Naive thymus-derived CD8-positive, alpha-beta T cell (primary cell): Measurements from ENCODE around the gene AGAP3. TPM values are rescaled to one million over a fixed set of nuclear protein-coding genes. Genes with fewer than 3 reads are reported as not detected.
A peak's percentile ranks its signal among the peaks of the same experiment; 100 is the strongest.

Experiments
- ATAC-seq, 2 donors: fragments of 150-1000 bp; cut with Tn5 transposase in 1 of 2; sonication (Bioruptor Pico), chemical (Tn5 transposase) in 1 of 2; 1 replicate in 1 of 2; 2 replicates in 1 of 2; pipeline ENCODE4 v1.10.0; 2021; ENCODE audit warnings: mild to moderate bottlenecking in 2 of 2, moderate library complexity in 2 of 2
- POLR2A ChIA-PET: fragments of 350-600 bp; sonication (Branson Sonifier 250); formaldehyde crosslinking; loops from one replicate; lab custom pipeline; 2021; ENCODE audit warnings: antibody characterized with exemption; lab: Charles Lee
- DNase-seq, 10 donors: peaks; one replicate each; pipeline versions ENCODE4 v3.0.0 to v3.0.0-alpha.2; 2020 to 2022
- H3K27ac Mint-ChIP-seq, 10 donors: one replicate each; pipeline ENCODE4 v1.8.0; 2020 to 2022; ENCODE audit warnings: mild to moderate bottlenecking in 10 of 10, mixed read lengths in 10 of 10, moderate library complexity in 4 of 10, inconsistent platforms in 1 of 10
- H3K27me3 Mint-ChIP-seq, 5 donors: one replicate each; pipeline ENCODE4 v1.8.0; 2021 to 2022; ENCODE audit warnings: mixed read lengths in 5 of 5
- H3K36me3 Mint-ChIP-seq, 3 donors: one replicate each; pipeline ENCODE4 v1.8.0; 2020 to 2022; ENCODE audit warnings: mixed read lengths in 3 of 3, mild to moderate bottlenecking in 2 of 3, inconsistent platforms in 1 of 3
- H3K4me1 Mint-ChIP-seq, 4 donors: one replicate each; pipeline ENCODE4 v1.8.0; 2021 to 2022; ENCODE audit warnings: mixed read lengths in 4 of 4
- H3K4me3 Mint-ChIP-seq, 10 donors: one replicate each; pipeline ENCODE4 v1.8.0; 2020 to 2022; ENCODE audit warnings: mild to moderate bottlenecking in 10 of 10, mixed read lengths in 10 of 10, moderate library complexity in 6 of 10, inconsistent platforms in 1 of 10
- H3K9me3 Mint-ChIP-seq, 9 donors: one replicate each; pipeline ENCODE4 v1.8.0; 2020 to 2022; ENCODE audit warnings: mixed read lengths in 9 of 9, mild to moderate bottlenecking in 3 of 9, inconsistent platforms in 1 of 9, moderate library complexity in 1 of 9
- polyA plus RNA-seq, 3 donors: library from polyadenylated mRNA; unstranded; fragments of 300-500 nt; fragmentation: Illumina TruSeq; gene quantifications; one replicate each; pipeline ENCODE4 v1.2.3, GENCODE V29; 2021
- total RNA-seq, 8 experiments: library from RNA in 2 of 8; stranded (reverse) in 2 of 8; gene quantifications; one replicate each; pipeline ENCODE4 v1.2.3 and lab custom pipeline; 2021 to 2026

AGAP3 gene
- total and polyA plus RNA-seq, 5 experiments from 2014 or later = 1.1 to 36.9 (median 6.0) TPM

- Mint-ChIP-seq H3K27me3 (no peaks in the 10 kb centered on the region), H3K4me1 (peaks cover 10 to 33% (median 28%) of the 10 kb centered on the region in 4 donors), H3K9me3 (no peaks in the 10 kb centered on the region), H3K36me3 (peaks cover 0 to 22% (median 0%) of the 10 kb centered on the region in 3 donors), H3K27ac (peak overlapping the region in 8 of 10 donors; percentile 2 to 87 (median 68)), H3K4me3 (peak overlapping the region in 9 of 10 donors; percentile 33 to 87 (median 66))
- ATAC-seq = no peak
- POLR2A ChIA-PET = interaction anchor here (0.7 to 4.8 kb wide), 3 partner anchors 19 to 49 kb away, joined by 3 to 42 read pairs (median 8); partner anchors contain the start of genes CDK5 and SLC4A2
- DNase-seq = no peak
These were observed 8.5 kb upstream of the AGAP3 start for GRCh38 chr7:151077705-151078232.

GRCh38 chr7:151078233-151079040 lies 7.8 kb upstream of the AGAP3 start:
- peak overlapping the region in 9 of 10 donors; percentile 2 to 95 (median 85) for H3K27ac Mint-ChIP-seq
- no peaks in the 10 kb centered on the region for H3K9me3 Mint-ChIP-seq
- POLR2A ChIA-PET = interaction anchor here (0.7 to 4.8 kb wide), 2 partner anchors 19 to 33 kb away, joined by 3 to 42 read pairs; partner anchors contain the start of genes CDK5 and SLC4A2
- H3K4me3 Mint-ChIP-seq = peak overlapping the region; percentile 19 to 93 (median 83)
- ATAC-seq (no peak), DNase-seq (no peak)
- peaks cover 12 to 37% (median 31%) of the 10 kb centered on the region in 4 donors for H3K4me1 Mint-ChIP-seq
- peaks cover 0 to 19% (median 0%) of the 10 kb centered on the region in 3 donors for H3K36me3 Mint-ChIP-seq
- no peaks in the 10 kb centered on the region for H3K27me3 Mint-ChIP-seq

- ATAC-seq (no peak), DNase-seq (no peak)
- Mint-ChIP-seq H3K27me3 (peaks cover 0 to under 1% (median 0%) of the 10 kb centered on the region in 5 donors), H3K36me3 (peaks cover 0 to 13% (median 0%) of the 10 kb centered on the region in 3 donors), H3K27ac (peak overlapping the region; percentile 44 to 95 (median 81)), H3K9me3 (no peaks in the 10 kb centered on the region), H3K4me3 (peak overlapping the region; percentile 80 to 93 (median 86)), H3K4me1 (peaks cover 12 to 43% (median 34%) of the 10 kb centered on the region in 4 donors)
- POLR2A ChIA-PET = interaction anchor here (2.1 to 4.8 kb wide), 2 partner anchors 20 to 51 kb away, joined by 15 to 42 read pairs; partner anchors contain the start of genes ABCB8, CDK5 and SLC4A2
These were observed 6.9 kb upstream of the AGAP3 start for GRCh38 chr7:151079199-151079910.

- Mint-ChIP-seq H3K27ac (peak overlapping the region; percentile 46 to 95 (median 90)), H3K27me3 (peaks cover 0 to 8% (median 3%) of the 10 kb centered on the region in 5 donors), H3K4me1 (peaks cover 16 to 49% (median 38%) of the 10 kb centered on the region in 4 donors), H3K36me3 (peaks cover 0 to 8% (median 0%) of the 10 kb centered on the region in 3 donors), H3K9me3 (no peaks in the 10 kb centered on the region), H3K4me3 (peak overlapping the region; percentile 80 to 93 (median 86))
- POLR2A ChIA-PET = interaction anchor here (1.0 to 4.8 kb wide), 4 partner anchors 9 to 66 kb away, joined by 3 to 42 read pairs (median 12); partner anchors contain the start of genes ABCB8, CDK5 and SLC4A2
- no peak for ATAC-seq
- DNase-seq = no peak
These were observed 6.2 kb upstream of the AGAP3 start for GRCh38 chr7:151080067-151080521.

- POLR2A ChIA-PET = interaction anchor here (1.0 to 4.8 kb wide), 4 partner anchors 8 to 66 kb away, joined by 3 to 42 read pairs (median 12); partner anchors contain the start of genes ABCB8, CDK5 and SLC4A2
These were observed 5.6 kb upstream of the AGAP3 start, which contains the start of gene FASTK for GRCh38 chr7:151080522-151081169. FASTK (minus strand) TSS chr7:151080809; CDS start chr7:151080766, 43 bp downstream.

GRCh38 chr7:151081170-151082101 lies 4.8 kb upstream of the AGAP3 start:
- Mint-ChIP-seq H3K4me3 (peak overlapping the region; percentile 67 to 93 (median 88)), H3K36me3 (no peaks in the 10 kb centered on the region), H3K27ac (peak overlapping the region in 8 of 10 donors; percentile 37 to 95 (median 93)), H3K4me1 (peaks cover 21 to 60% (median 46%) of the 10 kb centered on the region in 4 donors), H3K27me3 (peaks cover 0 to 17% (median 7%) of the 10 kb centered on the region in 5 donors), H3K9me3 (no peaks in the 10 kb centered on the region)
- ATAC-seq (no peak), DNase-seq (no peak)
- POLR2A ChIA-PET = interaction anchor here (1.0 to 5.1 kb wide), 5 partner anchors 8 to 67 kb away, joined by 3 to 42 read pairs (median 15); partner anchors contain the start of genes ABCB8, CDK5 and SLC4A2

More at GRCh38 chr7:151080522-151081169, 5.6 kb upstream of the AGAP3 start, which contains the start of gene FASTK:
- peaks cover 0 to 3% (median 0%) of the 10 kb centered on the region in 3 donors for H3K36me3 Mint-ChIP-seq
- peaks cover 20 to 55% (median 44%) of the 10 kb centered on the region in 4 donors for H3K4me1 Mint-ChIP-seq
- no peaks in the 10 kb centered on the region for H3K9me3 Mint-ChIP-seq
- peak within 1 kb of the TSS; percentile 81 to 93 (median 88) for H3K4me3 Mint-ChIP-seq
- peak; percentile 82 to 93 (median 86) for DNase-seq
- H3K27ac Mint-ChIP-seq = peak within 1 kb of the TSS; percentile 46 to 95 (median 90)
- H3K27me3 Mint-ChIP-seq = peaks cover 0 to 13% (median 7%) of the 10 kb centered on the region in 5 donors
- ATAC-seq = peak; percentile 72 to 80

GRCh38 chr7:151082141-151083070 lies 3.9 kb upstream of the AGAP3 start:
- POLR2A ChIA-PET = interaction anchor here (0.8 to 5.1 kb wide), 4 partner anchors 12 to 64 kb away, joined by 3 to 23 read pairs (median 4); partner anchors contain the start of genes CDK5 and SLC4A2
- Mint-ChIP-seq H3K4me3 (peak overlapping the region; percentile 84 to 94 (median 90)), H3K27me3 (peaks cover 0 to 17% (median 7%) of the 10 kb centered on the region in 5 donors), H3K9me3 (no peaks in the 10 kb centered on the region), H3K27ac (peak overlapping the region; percentile 82 to 99 (median 93)), H3K36me3 (no peaks in the 10 kb centered on the region), H3K4me1 (peaks cover 21 to 60% (median 47%) of the 10 kb centered on the region in 4 donors)
- no peak for ATAC-seq
- peak in 1 of 10 donors; percentile 18 for DNase-seq

GRCh38 chr7:151083071-151083823 lies 3.0 kb upstream of the AGAP3 start, which contains the start of gene TMUB1:
TMUB1 (minus strand) TSS chr7:151083493; CDS start chr7:151082563, 930 bp downstream.
- Mint-ChIP-seq H3K27me3 (peaks cover 0 to 17% (median 7%) of the 10 kb centered on the region in 5 donors), H3K36me3 (no peaks in the 10 kb centered on the region), H3K4me1 (peaks cover 21 to 55% (median 48%) of the 10 kb centered on the region in 4 donors), H3K9me3 (no peaks in the 10 kb centered on the region), H3K4me3 (peak within 1 kb of the TSS; percentile 84 to 94 (median 90)), H3K27ac (peak within 1 kb of the TSS; percentile 82 to 99 (median 93))
- ATAC-seq (peak; percentile 62 to 67), DNase-seq (peak; percentile 72 to 92 (median 87))
- POLR2A ChIA-PET = interaction anchor here (0.7 to 5.1 kb wide), 7 partner anchors 11 to 516 kb away, joined by 3 to 23 read pairs (median 3); partner anchors contain the start of genes CDK5 and SLC4A2

GRCh38 chr7:151083824-151084160 lies 2.5 kb upstream of the AGAP3 start:
- no peaks in the 10 kb centered on the region for H3K36me3 Mint-ChIP-seq
- ATAC-seq (peak in 1 of 2 donors; percentile 0), DNase-seq (no peak)
- no peaks in the 10 kb centered on the region for H3K9me3 Mint-ChIP-seq
- POLR2A ChIA-PET = interaction anchor here (0.7 to 5.1 kb wide), 5 partner anchors 13 to 517 kb away, joined by 3 to 23 read pairs (median 4); partner anchors contain the start of genes CDK5 and SLC4A2
- H3K27me3 Mint-ChIP-seq = peaks cover 0 to 20% (median 7%) of the 10 kb centered on the region in 5 donors
- peaks cover 22 to 54% (median 48%) of the 10 kb centered on the region in 4 donors for H3K4me1 Mint-ChIP-seq
- H3K4me3 Mint-ChIP-seq = peak overlapping the region; percentile 70 to 89 (median 80)
- peak overlapping the region in 9 of 10 donors; percentile 41 to 95 (median 90) for H3K27ac Mint-ChIP-seq
